DND-41 (cell line): ENCODE data around the gene YWHAQ.

Source experiments
- ATAC-seq: fragments of 200-7000 bp; cut with Tn5 transposase; 3 replicates; pipeline ENCODE4 v1.9.1; 2021; ENCODE audit warnings: low read depth; ENCODE audit not compliant: insufficient read depth
- DNase-seq: peaks from one replicate; pipeline ENCODE4 v3.0.0-alpha.2; 2020
- H2AFZ ChIP-seq: 2 replicates; pipeline ENCODE4 v1.6.0; 2012; ENCODE audit warnings: low read depth, low read length
- H3K27ac ChIP-seq: 2 replicates; pipeline ENCODE4 v1.5.1; 2012; ENCODE audit warnings: low read length, inconsistent platforms
- H3K27me3 ChIP-seq: fragments of 200-600 bp; sonication (generic); 2 replicates; pipeline ENCODE4 v1.6.0; 2012; ENCODE audit warnings: low read length, mild to moderate bottlenecking, inconsistent platforms; ENCODE audit not compliant: insufficient read depth, poor library complexity
- H3K36me3 ChIP-seq: 2 replicates; pipeline ENCODE4 v1.5.1; 2012; ENCODE audit warnings: low read length, inconsistent platforms; ENCODE audit not compliant: insufficient read depth
- H3K4me1 ChIP-seq: 2 replicates; pipeline ENCODE4 v1.5.1; 2012; ENCODE audit warnings: mild to moderate bottlenecking, low read length; ENCODE audit not compliant: insufficient read depth
- H3K4me2 ChIP-seq: 2 replicates; pipeline ENCODE4 v1.6.0; 2012; ENCODE audit warnings: mild to moderate bottlenecking, moderate library complexity, low read length, inconsistent platforms; ENCODE audit not compliant: insufficient read depth
- H3K4me3 ChIP-seq, 2 experiments: fragments of 200-600 bp in 1 of 2; shearing (Covaris generic) in 1 of 2; 2 replicates each; pipeline ENCODE4 v1.5.1; 2012 to 2016; ENCODE audit warnings: inconsistent platforms in 2 of 2, low read length in 2 of 2, mild to moderate bottlenecking in 2 of 2, low read depth in 1 of 2, moderate library complexity in 1 of 2
- H3K79me2 ChIP-seq: 2 replicates; pipeline ENCODE4 v1.6.0; 2012; ENCODE audit warnings: low read length, inconsistent platforms; ENCODE audit not compliant: insufficient read depth
- H3K9ac ChIP-seq: 2 replicates; pipeline ENCODE4 v1.6.0; 2012; ENCODE audit warnings: low read depth, mild to moderate bottlenecking, inconsistent platforms, low read length, moderate library complexity
- H3K9me3 ChIP-seq: 2 replicates; pipeline ENCODE4 v1.5.1; 2012; ENCODE audit warnings: low read length, moderate library complexity, mild to moderate bottlenecking, inconsistent platforms; ENCODE audit not compliant: insufficient read depth, severe bottlenecking
- H4K20me1 ChIP-seq: 2 replicates; pipeline ENCODE4 v1.6.0; 2012; ENCODE audit warnings: low read length; ENCODE audit not compliant: insufficient read depth
- CTCF ChIP-seq: IDR thresholded peaks from 2 replicates; pipeline ENCODE4 v1.5.1; 2012; ENCODE audit warnings: borderline replicate concordance, low read length, moderate library complexity, mild to moderate bottlenecking; ENCODE audit not compliant: poor library complexity, severe bottlenecking; ENCODE audit errors: extremely low read depth
- EZH2 ChIP-seq: IDR thresholded peaks from 3 replicates; pipeline ENCODE4 v1.6.1; 2012; ENCODE audit warnings: borderline replicate concordance, low read depth, mild to moderate bottlenecking, moderate library complexity, low read length, inconsistent platforms; ENCODE audit not compliant: severe bottlenecking

Gene YWHAQ

GRCh38 chr2:9639000-9639602 lies 8.3 kb upstream of the YWHAQ start:
- H3K4me3 ChIP-seq: no peak overlapping the region
- no peaks in the 10 kb centered on the region for H3K9me3 ChIP-seq
- H3K27me3 ChIP-seq: peaks cover 7% of the 10 kb centered on the region
- H3K36me3 ChIP-seq: no peaks in the 10 kb centered on the region
- ATAC-seq (no peak), DNase-seq (no peak)
- H2AFZ ChIP-seq: no peak overlapping the region
- H3K4me2 ChIP-seq: no peak overlapping the region
- peaks cover 6% of the 10 kb centered on the region; the same call in 1 of the 2 replicates for H3K4me1 ChIP-seq
- no peak overlapping the region for H3K9ac ChIP-seq
- H3K79me2 ChIP-seq: no peaks in the 10 kb centered on the region
- no peak overlapping the region for H3K27ac ChIP-seq
- TF ChIP-seq EZH2: no peak
- no peak for TF ChIP-seq CTCF
- no peaks in the 10 kb centered on the region for H4K20me1 ChIP-seq

- Histone ChIP-seq H3K4me3 (no peak overlapping the region), H3K36me3 (no peaks in the 10 kb centered on the region), H3K4me1 (peaks cover 6% of the 10 kb centered on the region; the same call in 1 of the 2 replicates), H3K9ac (no peak overlapping the region), H3K79me2 (no peaks in the 10 kb centered on the region), H3K27ac (no peak overlapping the region), H3K4me2 (no peak overlapping the region), H4K20me1 (no peaks in the 10 kb centered on the region), H3K9me3 (no peaks in the 10 kb centered on the region), H3K27me3 (peaks cover 7% of the 10 kb centered on the region), H2AFZ (no peak overlapping the region)
- no peak for TF ChIP-seq EZH2
- no peak for TF ChIP-seq CTCF
- ATAC-seq (no peak), DNase-seq (no peak)
Observed at GRCh38 chr2:9638532-9638931, 7.7 kb upstream of the YWHAQ start.

GRCh38 chr2:9637330-9637729 lies 6.5 kb upstream of the YWHAQ start:
- TF ChIP-seq EZH2 (no peak), CTCF (no peak)
- H3K9ac ChIP-seq: no peak overlapping the region
- no peak overlapping the region for H3K27ac ChIP-seq
- peaks cover 6% of the 10 kb centered on the region; the same call in 1 of the 2 replicates for H3K4me1 ChIP-seq
- H3K9me3 ChIP-seq: peaks cover 2% of the 10 kb centered on the region
- no peak overlapping the region for H2AFZ ChIP-seq
- H3K36me3 ChIP-seq: no peaks in the 10 kb centered on the region
- H4K20me1 ChIP-seq: no peaks in the 10 kb centered on the region
- H3K4me2 ChIP-seq: no peak overlapping the region
- H3K4me3 ChIP-seq: no peak overlapping the region
- ATAC-seq (no peak), DNase-seq (no peak)
- peaks cover 7% of the 10 kb centered on the region for H3K27me3 ChIP-seq
- no peaks in the 10 kb centered on the region for H3K79me2 ChIP-seq
